GM12864 (cell line): Measurements from ENCODE around the gene PIP5K1B.

Experiments
- DNase-seq: peaks from one replicate; pipeline ENCODE4 v3.0.0-alpha.2; 2011; ENCODE audit warnings: low read depth
- H3K4me3 ChIP-seq: 2 replicates; pipeline ENCODE4 v1.5.1; 2011; ENCODE audit warnings: mild to moderate bottlenecking, low read depth, low read length, control low read depth
- CTCF ChIP-seq: IDR thresholded peaks from 2 replicates; pipeline ENCODE4 v1.5.1; 2011; ENCODE audit warnings: low read depth, mild to moderate bottlenecking, moderate library complexity, low read length, control low read depth, inconsistent platforms; ENCODE audit errors: missing control alignments

Gene PIP5K1B

DNA sequence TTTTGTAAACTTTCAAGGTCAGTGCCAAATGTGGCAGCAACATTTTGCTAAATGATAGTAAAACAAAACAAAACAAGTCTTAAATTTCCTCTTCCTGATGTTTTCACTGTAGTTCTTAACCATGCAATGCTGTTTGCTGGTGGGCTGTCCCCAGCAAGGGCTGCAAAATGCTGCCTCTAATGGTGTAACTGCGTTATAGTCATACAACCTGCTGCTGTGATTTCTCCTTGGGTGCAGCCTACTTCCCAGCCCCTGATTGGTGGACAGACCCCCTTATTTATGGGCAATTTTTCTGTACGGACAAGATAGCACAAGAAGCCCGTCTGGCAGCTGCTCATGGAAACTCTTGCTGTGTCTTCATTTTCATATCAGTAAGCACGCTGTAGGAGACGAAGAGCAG, 26.6 kb upstream of the PIP5K1B start:
- peak; percentile 57 for TF ChIP-seq CTCF
- no peak for DNase-seq
- H3K4me3 ChIP-seq, result no peak overlapping the region

- DNase-seq, result no peak
- H3K4me3 ChIP-seq, result no peak overlapping the region
- TF ChIP-seq CTCF, result no peak
These were observed 21.6 kb upstream of the PIP5K1B start for GRCh38 chr9:68683433-68683832.

DNA sequence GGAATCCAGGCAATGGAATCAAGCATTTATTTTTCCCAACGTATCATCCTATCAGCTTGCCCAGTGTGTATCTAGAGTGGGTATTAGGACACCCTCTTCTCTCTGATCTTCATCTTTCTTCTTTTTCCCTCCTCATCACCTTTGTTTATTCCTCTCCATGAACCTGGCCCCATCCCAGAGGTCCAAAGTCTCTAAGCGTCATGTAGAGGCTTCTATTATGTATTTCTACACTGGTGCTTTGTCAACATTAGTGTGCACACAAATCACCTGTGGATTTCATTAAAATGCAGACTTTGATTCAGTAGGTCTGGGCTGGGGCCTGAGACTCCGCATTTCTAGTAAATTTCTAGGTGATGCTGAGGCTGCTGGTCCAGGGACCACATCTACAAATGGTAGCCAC, 19.8 kb upstream of the PIP5K1B start:
- no peak overlapping the region for H3K4me3 ChIP-seq
- no peak for DNase-seq
- no peak for TF ChIP-seq CTCF

GRCh38 chr9:68685770-68686169, 19.3 kb upstream of the PIP5K1B start:
- TF ChIP-seq CTCF, result peak; percentile 75
- DNase-seq, result peak; percentile 41
- no peak overlapping the region for H3K4me3 ChIP-seq

DNA sequence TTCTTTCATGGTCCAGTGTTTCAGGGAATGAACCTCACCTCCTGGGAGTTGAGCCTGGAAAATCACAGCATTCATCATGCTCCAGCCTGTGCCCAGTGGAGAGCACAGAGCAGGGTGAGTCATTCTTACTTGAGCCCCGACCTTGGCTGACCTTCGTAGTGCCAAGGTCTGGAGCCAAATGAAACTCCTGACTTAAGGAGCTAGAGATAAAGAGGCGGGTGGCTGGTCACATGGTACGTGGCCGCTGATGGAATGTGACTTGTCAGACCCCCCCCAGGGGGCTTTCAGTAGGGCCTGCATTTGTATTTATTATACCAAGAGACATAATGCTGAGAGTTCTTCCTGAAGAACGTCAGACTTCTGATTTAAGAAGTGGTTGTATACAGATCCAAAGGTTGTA, 15.0 kb upstream of the PIP5K1B start:
- H3K4me3 ChIP-seq, result no peak overlapping the region
- no peak for TF ChIP-seq CTCF
- DNase-seq, result no peak

- no peak for TF ChIP-seq CTCF
- H3K4me3 ChIP-seq, result no peak overlapping the region
These were observed 12.5 kb upstream of the PIP5K1B start for GRCh38 chr9:68692519-68692918.

GRCh38 chr9:68694125-68694524, 10.9 kb upstream of the PIP5K1B start:
- no peak for DNase-seq
- TF ChIP-seq CTCF, result no peak
- H3K4me3 ChIP-seq, result no peak overlapping the region

More at GRCh38 chr9:68692519-68692918, 12.5 kb upstream of the PIP5K1B start:
- DNase-seq, result no peak
